B cell (primary cell): ENCODE measurements around the gene MPHOSPH8.

Source experiments
- EZH2 ChIP-seq: IDR thresholded peaks from 2 replicates; pipeline ENCODE4 v1.6.1; 2012; ENCODE audit warnings: borderline replicate concordance, low read depth, mild to moderate bottlenecking, moderate library complexity, low read length; ENCODE audit not compliant: insufficient read depth, poor library complexity, severe bottlenecking
- TF ChIP-seq, protein P1 (sequence below): fragments of 200-600 bp; IDR thresholded peaks from one replicate; pipeline ENCODE4 v1.8.0; 2022; ENCODE audit warnings: antibody characterized with exemption, mild to moderate bottlenecking

DNA sequence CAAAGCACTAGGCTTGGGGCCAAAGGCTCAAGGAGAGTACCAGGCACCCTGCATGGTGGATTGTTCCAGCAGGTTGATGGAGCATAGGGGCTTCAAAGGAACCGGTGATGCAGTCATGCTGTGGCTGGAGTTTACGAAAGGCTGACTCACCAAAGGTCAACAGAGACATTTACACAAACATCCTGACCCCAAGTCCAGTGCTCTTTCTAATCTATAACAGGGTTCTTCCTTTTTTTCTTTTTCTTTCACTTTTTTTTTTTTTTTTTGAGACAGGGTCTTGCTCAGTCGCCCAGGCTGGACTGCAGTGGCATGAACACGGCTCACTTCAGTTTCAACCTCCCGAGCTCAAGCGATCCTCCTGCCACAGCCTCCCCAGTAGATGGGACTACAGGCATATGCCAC is 36.5 kb upstream of the MPHOSPH8 start:
- TF ChIP-seq EZH2: no peak
- TF ChIP-seq, protein P1, sequence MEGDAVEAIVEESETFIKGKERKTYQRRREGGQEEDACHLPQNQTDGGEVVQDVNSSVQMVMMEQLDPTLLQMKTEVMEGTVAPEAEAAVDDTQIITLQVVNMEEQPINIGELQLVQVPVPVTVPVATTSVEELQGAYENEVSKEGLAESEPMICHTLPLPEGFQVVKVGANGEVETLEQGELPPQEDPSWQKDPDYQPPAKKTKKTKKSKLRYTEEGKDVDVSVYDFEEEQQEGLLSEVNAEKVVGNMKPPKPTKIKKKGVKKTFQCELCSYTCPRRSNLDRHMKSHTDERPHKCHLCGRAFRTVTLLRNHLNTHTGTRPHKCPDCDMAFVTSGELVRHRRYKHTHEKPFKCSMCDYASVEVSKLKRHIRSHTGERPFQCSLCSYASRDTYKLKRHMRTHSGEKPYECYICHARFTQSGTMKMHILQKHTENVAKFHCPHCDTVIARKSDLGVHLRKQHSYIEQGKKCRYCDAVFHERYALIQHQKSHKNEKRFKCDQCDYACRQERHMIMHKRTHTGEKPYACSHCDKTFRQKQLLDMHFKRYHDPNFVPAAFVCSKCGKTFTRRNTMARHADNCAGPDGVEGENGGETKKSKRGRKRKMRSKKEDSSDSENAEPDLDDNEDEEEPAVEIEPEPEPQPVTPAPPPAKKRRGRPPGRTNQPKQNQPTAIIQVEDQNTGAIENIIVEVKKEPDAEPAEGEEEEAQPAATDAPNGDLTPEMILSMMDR: no peak
